SU-DHL-6 (cell line): Measurements from ENCODE around the gene RASGRF2.

ENCODE experiments used
- H2AFZ ChIP-seq: fragments of 200-600 bp; sonication (generic); 2 replicates; pipeline ENCODE4 v1.6.1; 2014; ENCODE audit warnings: low read depth, mild to moderate bottlenecking, moderate library complexity, mixed read lengths, antibody characterized with exemption, low read length; ENCODE audit not compliant: severe bottlenecking
- H3F3A ChIP-seq: fragments of 200-600 bp; shearing (Covaris generic); 2 replicates; pipeline ENCODE4 v1.6.0; 2016; ENCODE audit warnings: antibody characterized with exemption, mild to moderate bottlenecking; ENCODE audit not compliant: insufficient read depth
- H3K27ac ChIP-seq: fragments of 200-600 bp; sonication (generic); 2 replicates; pipeline ENCODE4 v1.5.1; 2016; ENCODE audit warnings: low read depth, mild to moderate bottlenecking, low read length, moderate library complexity, mixed read lengths
- H3K27me3 ChIP-seq: fragments of 200-600 bp; sonication (generic), shearing (Covaris generic); 2 replicates; pipeline ENCODE4 v1.6.0; 2014; ENCODE audit warnings: mild to moderate bottlenecking, low read length
- H3K36me3 ChIP-seq: fragments of 200-600 bp; sonication (generic); 2 replicates; pipeline ENCODE4 v1.6.1; 2014; ENCODE audit warnings: mild to moderate bottlenecking, low read length, mixed read lengths
- H3K4me2 ChIP-seq: fragments of 300-600, 200-600 bp; shearing (Covaris generic), sonication (generic); 2 replicates; pipeline ENCODE4 v1.6.0; 2014; ENCODE audit warnings: low read length, low read depth, mild to moderate bottlenecking; ENCODE audit not compliant: poor library complexity, severe bottlenecking
- H3K4me3 ChIP-seq: fragments of 200-600 bp; sonication (generic); 2 replicates; pipeline ENCODE4 v1.5.1; 2014; ENCODE audit warnings: antibody characterized with exemption, low read length, mild to moderate bottlenecking, mixed read lengths; ENCODE audit not compliant: insufficient read depth, poor library complexity, severe bottlenecking
- H3K79me2 ChIP-seq: fragments of 200-600 bp; sonication (generic); 2 replicates; pipeline ENCODE4 v1.6.1; 2014; ENCODE audit warnings: mild to moderate bottlenecking, low read length, moderate library complexity; ENCODE audit not compliant: insufficient read depth
- H3K9ac ChIP-seq: fragments of 200-600 bp; sonication (generic); 2 replicates; pipeline ENCODE4 v1.7.0; 2014; ENCODE audit warnings: mild to moderate bottlenecking, low read length
- H3K9me2 ChIP-seq: fragments of 200-600 bp; sonication (generic); replicated peaks from 2 replicates; pipeline ENCODE4 v1.6.1; 2014; ENCODE audit warnings: low read length; ENCODE audit not compliant: insufficient read depth
- H3K9me3 ChIP-seq: fragments of 200-600 bp; sonication (generic); 2 replicates; pipeline ENCODE4 v1.6.1; 2014; ENCODE audit warnings: low read length, mixed read lengths; ENCODE audit not compliant: insufficient read depth
- H4K20me1 ChIP-seq: fragments of 200-600 bp; sonication (generic); 2 replicates; pipeline ENCODE4 v1.6.1; 2014; ENCODE audit warnings: low read depth, mild to moderate bottlenecking, antibody characterized with exemption, low read length, moderate library complexity, mixed read lengths
- CTCF ChIP-seq: fragments of 200-600 bp; sonication (generic); IDR thresholded peaks from one replicate; pipeline ENCODE4 v1.5.1; 2017; ENCODE audit warnings: antibody characterized with exemption, mild to moderate bottlenecking, low read length, moderate library complexity; ENCODE audit not compliant: insufficient read depth, poor library complexity, severe bottlenecking
- EZH2phosphoT487 ChIP-seq: fragments of 200-600 bp; sonication (generic), shearing (Covaris generic); conservative IDR thresholded peaks from 2 replicates; pipeline ENCODE4 v1.6.1; 2018; ENCODE audit warnings: mild to moderate bottlenecking, antibody characterized with exemption, low read length, moderate library complexity, mixed read lengths

The RASGRF2 gene

DNA sequence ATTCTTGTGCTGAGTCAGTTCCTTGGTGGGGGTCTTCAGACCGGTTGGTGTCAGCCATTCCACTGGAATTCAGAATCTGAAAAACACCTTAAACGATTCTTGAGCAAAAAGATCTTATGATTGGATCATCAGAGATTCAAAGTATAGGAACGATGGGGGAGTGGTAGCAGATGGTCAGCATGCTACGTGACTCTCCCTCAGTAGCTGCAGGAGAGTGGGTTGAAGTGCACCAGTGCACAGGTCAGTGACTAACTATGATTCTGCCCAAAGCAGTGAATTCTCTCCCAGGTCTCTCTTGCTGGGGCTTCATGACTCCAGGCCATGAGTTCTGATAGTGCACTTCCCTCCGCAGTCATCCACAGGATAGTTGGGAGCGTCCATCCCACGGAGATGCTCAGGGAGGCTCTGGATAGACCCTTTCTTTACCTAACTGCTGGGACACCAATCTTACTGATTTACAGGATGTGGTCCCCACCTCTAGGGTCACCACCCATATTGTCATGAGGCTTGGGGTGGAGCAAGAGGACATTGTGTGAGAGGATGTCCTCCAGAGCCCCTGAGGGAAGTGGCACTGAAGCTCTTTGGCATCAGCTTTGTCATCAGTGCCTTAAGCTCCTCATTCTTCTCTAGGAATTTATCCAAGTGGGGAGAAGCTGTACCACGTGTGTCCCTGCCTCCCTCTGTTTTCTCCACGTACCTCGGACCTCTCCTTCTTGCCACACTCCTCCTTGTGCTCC is 62.0 kb downstream of the RASGRF2 start:
- no peaks in the 10 kb centered on the region for H3F3A ChIP-seq
- no peak overlapping the region for H3K4me2 ChIP-seq
- TF ChIP-seq CTCF (no peak), EZH2phosphoT487 (no peak)
- H3K27ac ChIP-seq = no peak overlapping the region
- no peaks in the 10 kb centered on the region for H3K9me2 ChIP-seq
- H3K9me3 ChIP-seq = no peaks in the 10 kb centered on the region
- no peaks in the 10 kb centered on the region for H4K20me1 ChIP-seq
- H2AFZ ChIP-seq = no peak overlapping the region
- no peak overlapping the region for H3K9ac ChIP-seq
- no peaks in the 10 kb centered on the region for H3K36me3 ChIP-seq
- H3K27me3 ChIP-seq = no peaks in the 10 kb centered on the region
- no peaks in the 10 kb centered on the region for H3K79me2 ChIP-seq
- H3K4me3 ChIP-seq = no peak overlapping the region

GRCh38 chr5:81022688-81023084 is 62.5 kb downstream of the RASGRF2 start:
- Histone ChIP-seq H3K9me3 (no peaks in the 10 kb centered on the region), H3K4me3 (no peak overlapping the region), H3K9ac (no peak overlapping the region), H2AFZ (no peak overlapping the region), H3K36me3 (no peaks in the 10 kb centered on the region), H3K27me3 (no peaks in the 10 kb centered on the region), H3K9me2 (no peaks in the 10 kb centered on the region), H3K27ac (no peak overlapping the region), H4K20me1 (no peaks in the 10 kb centered on the region), H3K4me2 (no peak overlapping the region), H3F3A (no peaks in the 10 kb centered on the region), H3K79me2 (no peaks in the 10 kb centered on the region)
- no peak for TF ChIP-seq EZH2phosphoT487
- no peak for TF ChIP-seq CTCF

DNA sequence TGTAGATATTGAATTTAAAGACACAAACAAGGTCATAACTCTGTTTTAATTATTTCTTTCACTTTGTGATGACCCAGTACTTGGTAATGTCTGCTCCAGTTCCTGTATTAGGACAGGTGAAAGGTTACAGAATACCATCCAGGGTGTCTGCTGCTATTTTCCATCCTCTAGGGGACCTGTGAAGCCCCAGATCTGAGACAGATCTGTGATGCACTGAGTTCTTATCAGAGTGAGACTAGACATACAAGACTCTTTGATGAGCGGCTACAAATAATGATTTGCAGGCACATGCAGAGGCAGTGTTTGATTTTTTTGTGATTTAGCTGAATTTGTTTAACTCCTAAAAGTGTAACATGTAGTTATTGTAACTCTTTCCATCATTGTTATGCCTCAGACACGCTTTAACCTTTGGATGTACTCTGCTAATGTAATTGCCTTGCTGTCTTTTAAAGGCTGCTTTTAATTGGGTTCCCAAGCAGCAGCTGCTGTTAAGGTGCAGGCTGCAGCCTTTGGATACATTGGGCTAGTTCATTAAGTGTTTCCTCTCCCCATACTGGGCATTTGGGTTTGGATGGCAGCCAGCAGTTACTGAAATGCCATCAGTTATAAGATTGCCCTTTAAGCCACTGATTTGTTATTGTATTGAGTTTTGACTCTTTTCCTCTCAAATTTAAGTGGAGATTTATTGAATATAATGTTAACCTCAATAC is 63.3 kb downstream of the RASGRF2 start:
- Histone ChIP-seq H3K4me2 (no peak overlapping the region), H3K9ac (no peak overlapping the region), H3K36me3 (no peaks in the 10 kb centered on the region), H3K79me2 (no peaks in the 10 kb centered on the region), H2AFZ (no peak overlapping the region), H3K9me3 (no peaks in the 10 kb centered on the region), H3K9me2 (no peaks in the 10 kb centered on the region), H3F3A (no peaks in the 10 kb centered on the region), H3K27ac (no peak overlapping the region), H3K4me3 (no peak overlapping the region), H4K20me1 (no peaks in the 10 kb centered on the region), H3K27me3 (no peaks in the 10 kb centered on the region)
- TF ChIP-seq EZH2phosphoT487 (no peak), CTCF (no peak)
